IgD-negative memory B cell (primary cell): ENCODE results near the gene ALDH18A1. TPM values are rescaled to one million over a fixed set of nuclear protein-coding genes. Genes with fewer than 3 reads are reported as not detected.

Experiments
- H3K27ac Mint-ChIP-seq, 3 donors: one replicate each; pipeline ENCODE4 v1.8.0; 2020 to 2022; ENCODE audit warnings: mild to moderate bottlenecking in 3 of 3, mixed read lengths in 3 of 3, moderate library complexity in 1 of 3
- H3K27me3 Mint-ChIP-seq: one replicate; pipeline ENCODE4 v1.8.0; 2021; ENCODE audit warnings: mixed read lengths
- H3K36me3 Mint-ChIP-seq: one replicate; pipeline ENCODE4 v1.8.0; 2020; ENCODE audit warnings: mild to moderate bottlenecking, mixed read lengths
- H3K4me1 Mint-ChIP-seq, 3 donors: one replicate each; pipeline ENCODE4 v1.8.0; 2020 to 2022; ENCODE audit warnings: mixed read lengths in 3 of 3, mild to moderate bottlenecking in 1 of 3
- H3K4me3 Mint-ChIP-seq, 4 donors: one replicate each; pipeline ENCODE4 v1.8.0; 2020 to 2022; ENCODE audit warnings: mild to moderate bottlenecking in 4 of 4, mixed read lengths in 4 of 4, moderate library complexity in 3 of 4
- H3K9me3 Mint-ChIP-seq, 3 donors: one replicate each; pipeline ENCODE4 v1.8.0; 2020 to 2021; ENCODE audit warnings: mixed read lengths in 3 of 3, mild to moderate bottlenecking in 1 of 3
- polyA plus RNA-seq: library from polyadenylated mRNA; unstranded; fragments of 300-500 nt; fragmentation: Illumina TruSeq; gene quantifications from one replicate; pipeline ENCODE4 v1.2.3, GENCODE V29; 2021

Gene ALDH18A1
- polyA plus RNA-seq, 1 donor from 2014 or later, result 48.8 TPM

DNA sequence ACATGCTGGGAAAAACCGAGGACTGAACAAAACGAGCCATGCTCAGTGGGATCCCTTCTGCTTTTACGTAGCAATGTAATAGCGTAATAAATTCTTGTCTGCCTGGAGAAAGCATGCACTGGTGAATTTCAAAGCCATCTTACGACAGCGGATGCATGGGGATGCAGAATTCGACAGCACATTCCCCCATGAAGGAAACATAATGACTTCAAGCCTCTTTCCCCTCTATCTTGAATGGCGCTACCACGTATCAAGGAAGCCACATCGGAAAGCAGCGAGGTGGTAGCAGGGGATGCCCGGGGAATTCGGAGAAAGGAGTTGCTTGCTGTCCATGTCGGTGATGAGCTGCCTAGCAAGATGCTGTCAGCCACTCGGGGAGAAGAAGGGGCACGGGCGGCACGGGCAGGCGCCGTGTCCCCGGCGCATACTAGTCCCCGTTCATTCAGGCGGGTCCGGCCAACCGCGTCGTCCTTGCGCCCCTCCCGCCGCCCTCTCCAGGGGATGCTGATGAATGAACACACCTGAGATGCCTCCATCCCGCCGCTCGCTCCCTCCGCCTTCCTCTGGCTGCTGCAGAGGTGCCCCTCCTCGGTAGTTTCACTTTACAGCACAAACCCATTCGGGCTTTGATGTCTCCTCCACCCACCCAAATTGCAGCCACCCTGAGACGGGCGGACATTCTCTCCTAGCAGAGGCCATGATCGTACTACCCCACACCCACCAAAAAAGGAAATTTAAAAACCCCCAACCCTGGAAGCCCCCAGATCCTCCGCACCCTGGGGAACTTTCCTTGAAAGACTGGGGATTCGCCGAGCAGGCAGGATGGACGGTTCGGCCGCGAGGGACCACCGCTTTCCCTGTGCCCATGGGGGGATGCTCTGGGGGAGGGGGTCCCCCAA is 96.0 kb downstream of the ALDH18A1 start:
- no peaks in the 10 kb centered on the region for H3K9me3 Mint-ChIP-seq
- H3K4me3 Mint-ChIP-seq, result peak overlapping the region; percentile 94 to 99 (median 99)
- peaks cover 12% of the 10 kb centered on the region for H3K27me3 Mint-ChIP-seq
- H3K36me3 Mint-ChIP-seq, result no peaks in the 10 kb centered on the region
- peaks cover 0 to 8% (median 2%) of the 10 kb centered on the region in 3 donors for H3K4me1 Mint-ChIP-seq
- peak overlapping the region in 2 of 3 donors; percentile 52 to 89 for H3K27ac Mint-ChIP-seq

- Mint-ChIP-seq H3K36me3 (no peaks in the 10 kb centered on the region), H3K4me3 (peak overlapping the region; percentile 55 to 99 (median 96)), H3K27ac (peak overlapping the region in 2 of 3 donors; percentile 6 to 52), H3K27me3 (peaks cover 12% of the 10 kb centered on the region), H3K9me3 (no peaks in the 10 kb centered on the region), H3K4me1 (peaks cover 0 to 8% (median 2%) of the 10 kb centered on the region in 3 donors)
Measured at GRCh38 chr10:95559896-95560277, 96.6 kb downstream of the ALDH18A1 start.

- peak overlapping the region in 3 of 4 donors; percentile 48 to 94 (median 55) for H3K4me3 Mint-ChIP-seq
- H3K27ac Mint-ChIP-seq, result peak overlapping the region in 1 of 3 donors; percentile 6
- peaks cover 12% of the 10 kb centered on the region for H3K27me3 Mint-ChIP-seq
- H3K36me3 Mint-ChIP-seq, result no peaks in the 10 kb centered on the region
- peaks cover 0 to 8% (median 2%) of the 10 kb centered on the region in 3 donors for H3K4me1 Mint-ChIP-seq
- H3K9me3 Mint-ChIP-seq, result no peaks in the 10 kb centered on the region
Measured at GRCh38 chr10:95559471-95559870, 97.0 kb downstream of the ALDH18A1 start.

GRCh38 chr10:95558593-95559320 is 97.8 kb downstream of the ALDH18A1 start:
- Mint-ChIP-seq H3K27me3 (peaks cover 12% of the 10 kb centered on the region), H3K4me3 (peak overlapping the region in 2 of 4 donors; percentile 48 to 94), H3K4me1 (peaks cover 0 to 8% (median 2%) of the 10 kb centered on the region in 3 donors), H3K36me3 (no peaks in the 10 kb centered on the region), H3K9me3 (no peaks in the 10 kb centered on the region), H3K27ac (peak overlapping the region in 1 of 3 donors; percentile 6)

DNA sequence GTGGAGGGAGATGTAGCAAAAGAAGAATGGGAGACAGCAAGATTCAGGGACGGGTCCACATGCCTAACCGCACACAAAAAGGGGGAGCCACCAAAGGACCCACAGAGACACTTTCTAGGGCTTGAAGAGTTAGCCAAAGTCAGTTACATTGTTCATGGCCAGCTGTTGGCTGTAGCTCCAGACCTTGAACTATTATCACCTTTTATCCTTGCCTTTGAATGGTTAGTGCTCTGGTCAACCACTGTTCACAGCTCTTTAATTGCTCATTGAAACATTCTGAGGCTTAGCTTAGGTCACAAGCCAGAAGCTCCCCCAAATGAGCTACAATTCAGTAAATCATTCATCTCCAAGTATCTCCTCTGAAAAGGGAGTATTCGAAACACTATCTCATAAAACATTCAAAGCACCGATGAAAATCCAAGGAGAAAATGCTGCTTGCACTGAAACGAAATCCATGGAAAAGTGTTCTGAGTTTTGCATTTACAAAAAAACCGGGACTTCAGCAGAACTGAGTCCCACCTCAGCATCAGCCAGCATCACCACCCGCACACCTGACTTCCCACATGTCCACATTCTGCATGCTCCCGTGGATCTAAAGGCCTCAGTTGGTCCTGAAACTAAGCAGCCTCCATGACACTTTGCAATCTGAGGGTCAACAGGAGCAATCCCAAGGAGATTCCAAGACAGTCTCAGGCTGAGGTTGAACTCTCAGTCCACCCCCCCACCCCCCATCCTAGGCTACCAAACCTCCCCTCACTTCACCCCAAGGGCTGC is 99.3 kb downstream of the ALDH18A1 start:
- Mint-ChIP-seq H3K4me1 (peaks cover 0 to 8% (median 2%) of the 10 kb centered on the region in 3 donors), H3K27me3 (peaks cover 12% of the 10 kb centered on the region), H3K36me3 (no peaks in the 10 kb centered on the region), H3K27ac (peak overlapping the region in 1 of 3 donors; percentile 48), H3K4me3 (peak overlapping the region in 1 of 4 donors; percentile 50), H3K9me3 (no peaks in the 10 kb centered on the region)

Other genes starting within 250 kb of the ALDH18A1 start
- 0.41 TPM for gene SORBS1, start 95.3 kb downstream of the ALDH18A1 start, polyA plus RNA-seq
- 55.4 TPM for gene TCTN3, start 37.2 kb upstream of the ALDH18A1 start, polyA plus RNA-seq
- gene ENTPD1, start 99.5 kb upstream of the ALDH18A1 start, polyA plus RNA-seq, result 48.0 TPM